Measurements from ENCODE around the gene B3GALT6. TPM values are rescaled to one million over a fixed set of nuclear protein-coding genes. Genes with fewer than 3 reads are reported as not detected.
A peak's percentile ranks its signal among the peaks of the same experiment; 100 is the strongest.
"Not testable (repeated sequence)": the region's sequence is repeated elsewhere in the genome, so short reads cannot be mapped to it uniquely, and the experiment has no call there.

Gene B3GALT6
- total and polyA plus RNA-seq, 2 donors (not counting 1 experiment from before 2014, with no cell fraction given): 17.9 to 19.3 TPM

DNA sequence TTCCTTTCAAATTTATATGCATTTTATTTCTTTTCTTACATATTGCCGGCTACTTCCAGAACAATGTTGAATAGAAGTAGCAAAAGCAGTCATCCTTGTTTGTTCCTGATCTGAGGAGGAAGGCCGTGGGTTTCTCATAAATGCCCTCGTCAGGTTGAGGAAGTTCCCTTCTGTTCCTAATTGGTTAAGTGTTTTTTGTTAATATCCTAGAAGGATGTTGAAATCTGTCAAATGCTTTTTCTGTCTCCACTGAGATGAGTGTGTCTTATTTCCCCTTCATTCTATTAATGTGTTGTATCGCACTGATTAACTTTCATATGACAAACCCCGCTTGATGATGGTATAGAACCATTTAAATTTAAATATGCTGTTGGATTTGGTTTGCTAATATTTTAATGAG lies 42.9 kb upstream of the B3GALT6 start:
- Histone ChIP-seq H3K9ac (ENCODE audit: insufficient read depth, low read length) (no peak overlapping the region), H3K79me2 (ENCODE audit: control insufficient read depth, insufficient read depth, low read length) (no peaks in the 10 kb centered on the region), H3K4me2 (ENCODE audit: extremely low read depth, insufficient read depth, low read length) (no peak overlapping the region), H3K9me3 (ENCODE audit: control insufficient read depth, insufficient read depth, low read depth, low read length) (no peaks in the 10 kb centered on the region), H2AFZ (ENCODE audit: low read length) (no peak overlapping the region), H3K27me3 (ENCODE audit: control insufficient read depth, insufficient read depth, low read length) (no peaks in the 10 kb centered on the region), H3K4me3 (replicated peaks in 1 of 4; ENCODE audit: control extremely low read depth in 1 of 4, insufficient read depth in 1 of 4, low read depth in 3 of 4, low read length in 4 of 4) (no peak overlapping the region), H3K36me3 (ENCODE audit: control insufficient read depth, insufficient read depth, low read length) (no peaks in the 10 kb centered on the region), H3K4me1 (ENCODE audit: control insufficient read depth, extremely low read depth, insufficient read depth, low read length) (no peaks in the 10 kb centered on the region), H4K20me1 (ENCODE audit: control insufficient read depth, extremely low read depth, insufficient read depth, low read length) (no peaks in the 10 kb centered on the region), H3K27ac (ENCODE audit: insufficient read depth, low read length) (no peak overlapping the region)
- DNase-seq (ENCODE audit: low read depth in 2 of 2): no peak
- TF ChIP-seq, protein P1, sequence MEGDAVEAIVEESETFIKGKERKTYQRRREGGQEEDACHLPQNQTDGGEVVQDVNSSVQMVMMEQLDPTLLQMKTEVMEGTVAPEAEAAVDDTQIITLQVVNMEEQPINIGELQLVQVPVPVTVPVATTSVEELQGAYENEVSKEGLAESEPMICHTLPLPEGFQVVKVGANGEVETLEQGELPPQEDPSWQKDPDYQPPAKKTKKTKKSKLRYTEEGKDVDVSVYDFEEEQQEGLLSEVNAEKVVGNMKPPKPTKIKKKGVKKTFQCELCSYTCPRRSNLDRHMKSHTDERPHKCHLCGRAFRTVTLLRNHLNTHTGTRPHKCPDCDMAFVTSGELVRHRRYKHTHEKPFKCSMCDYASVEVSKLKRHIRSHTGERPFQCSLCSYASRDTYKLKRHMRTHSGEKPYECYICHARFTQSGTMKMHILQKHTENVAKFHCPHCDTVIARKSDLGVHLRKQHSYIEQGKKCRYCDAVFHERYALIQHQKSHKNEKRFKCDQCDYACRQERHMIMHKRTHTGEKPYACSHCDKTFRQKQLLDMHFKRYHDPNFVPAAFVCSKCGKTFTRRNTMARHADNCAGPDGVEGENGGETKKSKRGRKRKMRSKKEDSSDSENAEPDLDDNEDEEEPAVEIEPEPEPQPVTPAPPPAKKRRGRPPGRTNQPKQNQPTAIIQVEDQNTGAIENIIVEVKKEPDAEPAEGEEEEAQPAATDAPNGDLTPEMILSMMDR (conservative IDR thresholded peaks at IDR 0.05 in 1 of 2, IDR thresholded peaks at IDR 0.05 in 1 of 2; ENCODE audit: low read depth in 1 of 2, low read length in 2 of 2): no peak
- TF ChIP-seq EZH2 (IDR thresholded peaks at IDR 0.05; ENCODE audit: low read length, missing control alignments): no peak

DNA sequence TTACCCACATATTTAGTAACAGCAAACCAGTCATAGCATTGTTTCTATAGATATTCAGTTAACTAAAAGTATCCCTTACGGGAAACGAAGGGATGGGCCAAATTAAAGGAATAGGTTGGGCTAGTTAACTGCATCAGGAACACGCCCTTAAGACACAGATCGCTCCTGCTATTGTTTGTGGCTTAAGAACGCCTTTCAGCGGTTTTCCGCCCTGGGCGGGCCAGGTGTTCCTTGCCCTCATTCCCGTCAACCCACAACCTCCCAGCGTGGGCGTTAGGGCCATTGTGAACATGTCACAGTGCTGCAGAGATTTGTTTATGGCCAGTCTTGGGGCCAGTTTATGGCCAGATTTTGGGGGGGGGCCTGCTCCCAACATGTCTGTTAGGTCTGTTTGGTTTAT lies 40.3 kb upstream of the B3GALT6 start:
- no peak overlapping the region for H3K4me3 ChIP-seq (replicated peaks in 1 of 4; ENCODE audit: control extremely low read depth in 1 of 4, insufficient read depth in 1 of 4, low read depth in 3 of 4, low read length in 4 of 4)
- no peaks in the 10 kb centered on the region for H3K36me3 ChIP-seq (ENCODE audit: control insufficient read depth, insufficient read depth, low read length)
- no peaks in the 10 kb centered on the region for H3K79me2 ChIP-seq (ENCODE audit: control insufficient read depth, insufficient read depth, low read length)
- H3K27me3 ChIP-seq (ENCODE audit: control insufficient read depth, insufficient read depth, low read length): no peaks in the 10 kb centered on the region
- no peak overlapping the region for H3K27ac ChIP-seq (ENCODE audit: insufficient read depth, low read length)
- H3K9ac ChIP-seq (ENCODE audit: insufficient read depth, low read length): no peak overlapping the region
- H3K9me3 ChIP-seq (ENCODE audit: control insufficient read depth, insufficient read depth, low read depth, low read length): no peaks in the 10 kb centered on the region
- no peak for DNase-seq (ENCODE audit: low read depth in 2 of 2)
- no peak overlapping the region for H3K4me2 ChIP-seq (ENCODE audit: extremely low read depth, insufficient read depth, low read length)
- H3K4me1 ChIP-seq (ENCODE audit: control insufficient read depth, extremely low read depth, insufficient read depth, low read length): no peaks in the 10 kb centered on the region
- H2AFZ ChIP-seq (ENCODE audit: low read length): no peak overlapping the region
- TF ChIP-seq, protein P1 (conservative IDR thresholded peaks at IDR 0.05 in 1 of 2, IDR thresholded peaks at IDR 0.05 in 1 of 2; ENCODE audit: low read depth in 1 of 2, low read length in 2 of 2): no peak
- no peak for TF ChIP-seq EZH2 (IDR thresholded peaks at IDR 0.05; ENCODE audit: low read length, missing control alignments)
- H4K20me1 ChIP-seq (ENCODE audit: control insufficient read depth, extremely low read depth, insufficient read depth, low read length): no peaks in the 10 kb centered on the region

DNA sequence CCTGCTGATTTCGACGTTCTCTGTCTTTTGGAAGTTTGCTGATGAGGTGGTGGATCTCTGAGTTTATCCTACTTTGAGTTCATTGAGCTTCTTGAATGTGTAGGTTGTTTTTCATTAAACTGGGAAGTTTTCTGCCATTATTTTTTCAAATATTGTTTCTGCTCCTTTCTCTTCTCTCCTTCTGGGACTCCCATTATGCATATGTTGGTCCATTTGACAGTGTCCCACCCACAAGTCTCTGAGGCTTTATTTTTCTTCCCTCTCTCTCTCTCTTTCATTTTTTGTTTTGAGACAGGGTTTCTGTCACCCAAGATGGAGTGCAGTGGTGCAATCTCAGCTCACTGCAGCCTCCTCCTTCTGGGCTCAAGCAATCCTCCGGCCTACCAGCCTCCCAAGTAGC lies 37.3 kb upstream of the B3GALT6 start:
- Histone ChIP-seq H3K27ac (ENCODE audit: insufficient read depth, low read length) (no peak overlapping the region), H3K79me2 (ENCODE audit: control insufficient read depth, insufficient read depth, low read length) (no peaks in the 10 kb centered on the region), H3K36me3 (ENCODE audit: control insufficient read depth, insufficient read depth, low read length) (no peaks in the 10 kb centered on the region), H3K9me3 (ENCODE audit: control insufficient read depth, insufficient read depth, low read depth, low read length) (no peaks in the 10 kb centered on the region), H3K27me3 (ENCODE audit: control insufficient read depth, insufficient read depth, low read length) (no peaks in the 10 kb centered on the region), H3K4me3 (replicated peaks in 1 of 4; ENCODE audit: control extremely low read depth in 1 of 4, insufficient read depth in 1 of 4, low read depth in 3 of 4, low read length in 4 of 4) (no peak overlapping the region), H3K4me1 (ENCODE audit: control insufficient read depth, extremely low read depth, insufficient read depth, low read length) (no peaks in the 10 kb centered on the region), H2AFZ (ENCODE audit: low read length) (no peak overlapping the region), H4K20me1 (ENCODE audit: control insufficient read depth, extremely low read depth, insufficient read depth, low read length) (no peaks in the 10 kb centered on the region), H3K9ac (ENCODE audit: insufficient read depth, low read length) (no peak overlapping the region), H3K4me2 (ENCODE audit: extremely low read depth, insufficient read depth, low read length) (no peak overlapping the region)
- DNase-seq (ENCODE audit: low read depth in 2 of 2): peak in 1 of 2 donors; percentile 28
- no peak for TF ChIP-seq EZH2 (IDR thresholded peaks at IDR 0.05; ENCODE audit: low read length, missing control alignments)
- TF ChIP-seq, protein P1 (conservative IDR thresholded peaks at IDR 0.05 in 1 of 2, IDR thresholded peaks at IDR 0.05 in 1 of 2; ENCODE audit: low read depth in 1 of 2, low read length in 2 of 2): no peak

DNA sequence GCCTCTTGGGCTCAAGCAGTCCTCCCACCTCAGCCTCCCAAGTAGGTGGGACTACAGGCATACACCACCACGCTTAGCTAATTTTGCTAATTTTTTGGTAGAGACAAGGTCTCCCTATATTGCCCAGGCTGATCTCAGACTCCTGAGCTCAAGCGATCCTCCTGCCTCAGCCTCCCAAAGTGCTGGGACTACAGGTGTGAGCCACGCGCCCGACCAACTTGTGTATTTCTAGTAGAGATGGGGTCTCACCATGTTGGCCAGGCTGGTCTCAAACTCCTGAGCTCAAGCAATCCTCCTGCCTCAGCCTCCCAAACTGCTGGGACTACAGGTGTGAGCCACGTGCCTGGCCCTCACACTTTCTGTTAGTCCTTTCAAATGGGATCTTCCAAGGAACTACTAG lies 36.3 kb upstream of the B3GALT6 start:
- H3K27me3 ChIP-seq (ENCODE audit: control insufficient read depth, insufficient read depth, low read length); H3K4me2 ChIP-seq (ENCODE audit: extremely low read depth, insufficient read depth, low read length); H3K9me3 ChIP-seq (ENCODE audit: control insufficient read depth, insufficient read depth, low read depth, low read length); H3K9ac ChIP-seq (ENCODE audit: insufficient read depth, low read length); DNase-seq (ENCODE audit: low read depth in 2 of 2); H2AFZ ChIP-seq (ENCODE audit: low read length); H3K4me1 ChIP-seq (ENCODE audit: control insufficient read depth, extremely low read depth, insufficient read depth, low read length); H3K36me3 ChIP-seq (ENCODE audit: control insufficient read depth, insufficient read depth, low read length); H3K79me2 ChIP-seq (ENCODE audit: control insufficient read depth, insufficient read depth, low read length); H4K20me1 ChIP-seq (ENCODE audit: control insufficient read depth, extremely low read depth, insufficient read depth, low read length); H3K4me3 ChIP-seq (replicated peaks in 1 of 4; ENCODE audit: control extremely low read depth in 1 of 4, insufficient read depth in 1 of 4, low read depth in 3 of 4, low read length in 4 of 4); H3K27ac ChIP-seq (ENCODE audit: insufficient read depth, low read length): not testable (repeated sequence)

Data from fibroblast of lung (primary cell).